B cell (primary cell): Measurements from ENCODE around the gene ACOT9. TPM values are rescaled to one million over a fixed set of nuclear protein-coding genes. Genes with fewer than 3 reads are reported as not detected.

Experiments
- ATAC-seq: fragments of 200-7000 bp; cut with Tn5 transposase; one replicate; pipeline ENCODE4 v1.10.0; 2021; ENCODE audit warnings: low read depth, mild to moderate bottlenecking, moderate number of reproducible peaks, moderate library complexity
- CTCF ChIA-PET: fragments of 350-600 bp; sonication (Branson Sonifier 250); formaldehyde crosslinking; loops from one replicate; lab custom pipeline; 2021; ENCODE audit warnings: antibody characterized with exemption, inconsistent platforms; lab: Charles Lee
- POLR2A ChIA-PET: fragments of 350-600 bp; sonication (Branson Sonifier 250); formaldehyde crosslinking; loops from one replicate; lab custom pipeline; 2021; ENCODE audit warnings: antibody characterized with exemption; lab: Charles Lee
- DNase-seq: peaks from one replicate; pipeline ENCODE4 v3.0.0; 2013
- H2AFZ ChIP-seq: 2 replicates; pipeline ENCODE4 v1.6.1; 2012; ENCODE audit warnings: mild to moderate bottlenecking, low read depth, low read length; ENCODE audit not compliant: insufficient read depth, poor library complexity, severe bottlenecking
- H3K27ac ChIP-seq, 2 donors: 1 replicate in 1 of 2; 2 replicates in 1 of 2; pipeline ENCODE4 v1.5.1; 2012 to 2013; ENCODE audit warnings: low read length in 2 of 2, mild to moderate bottlenecking in 2 of 2, moderate library complexity in 1 of 2
- H3K27me3 ChIP-seq, 4 experiments: fragments of 200-600 bp in 1 of 4; sonication (generic) in 1 of 4; replicated peaks in 1 of 4; 1 replicate in 2 of 4; 2 replicates in 2 of 4; pipeline versions ENCODE4 v1.6.1 to v1.7.0; 2013 to 2016; ENCODE audit warnings: low read length in 3 of 4, mild to moderate bottlenecking in 2 of 4, mixed read lengths in 1 of 4, moderate library complexity in 1 of 4; ENCODE audit not compliant: insufficient read depth in 4 of 4, control insufficient read depth in 3 of 4; ENCODE audit errors: control extremely low read depth in 1 of 4
- H3K36me3 ChIP-seq, 2 experiments: replicated peaks in 1 of 2; 1 replicate in 1 of 2; 2 replicates in 1 of 2; pipeline versions ENCODE4 v1.6.1 to v1.7.1; 2013; ENCODE audit warnings: low read length in 1 of 2; ENCODE audit not compliant: insufficient read depth in 2 of 2, control insufficient read depth in 1 of 2; ENCODE audit errors: control extremely low read depth in 1 of 2, extremely low read depth in 1 of 2
- H3K4me1 ChIP-seq, 2 donors: fragments of 200-600 bp in 1 of 2; sonication (generic) in 1 of 2; 1 replicate in 1 of 2; 2 replicates in 1 of 2; pipeline versions ENCODE4 v1.5.1 to v1.6.1; 2013 to 2017; ENCODE audit warnings: low read length in 2 of 2; ENCODE audit not compliant: control insufficient read depth in 2 of 2, insufficient read depth in 2 of 2
- H3K4me2 ChIP-seq: replicated peaks from 2 replicates; pipeline ENCODE3; 2012; ENCODE audit warnings: mild to moderate bottlenecking, low read depth, low read length; ENCODE audit not compliant: poor library complexity, severe bottlenecking
- H3K4me3 ChIP-seq, 5 experiments: fragments of 200-600 bp in 1 of 5; sonication (generic) in 1 of 5; 1 replicate in 3 of 5; 2 replicates in 2 of 5; pipeline versions ENCODE4 v1.5.1 to v1.7.0; 2011 to 2016; ENCODE audit warnings: low read length in 4 of 5, mild to moderate bottlenecking in 4 of 5, low read depth in 2 of 5, control low read depth in 1 of 5, moderate library complexity in 1 of 5; ENCODE audit not compliant: insufficient read depth in 1 of 5; ENCODE audit errors: control extremely low read depth in 1 of 5, extremely low read depth in 1 of 5
- H3K79me2 ChIP-seq: fragments of 200-600 bp; sonication (generic); one replicate; pipeline ENCODE4 v1.6.0; 2016; ENCODE audit warnings: low read length; ENCODE audit not compliant: control insufficient read depth, insufficient read depth
- H3K9ac ChIP-seq: fragments of 200-600 bp; sonication (generic); 2 replicates; pipeline ENCODE4 v1.6.1; 2017; ENCODE audit warnings: mild to moderate bottlenecking, low read length, moderate library complexity
- H3K9me3 ChIP-seq, 3 donors: one replicate each; pipeline versions ENCODE4 v1.6.1 to v1.7.1; 2013; ENCODE audit warnings: low read length in 2 of 3; ENCODE audit not compliant: control insufficient read depth in 2 of 3, insufficient read depth in 1 of 3; ENCODE audit errors: control extremely low read depth in 1 of 3
- H4K20me1 ChIP-seq: 2 replicates; pipeline ENCODE4 v1.6.0; 2012; ENCODE audit warnings: mild to moderate bottlenecking, low read length; ENCODE audit not compliant: insufficient read depth, control insufficient read depth, poor library complexity, severe bottlenecking
- H3K27ac Mint-ChIP-seq: one replicate; pipeline ENCODE4 v1.8.0; 2021; ENCODE audit warnings: mixed read lengths
- H3K27me3 Mint-ChIP-seq: one replicate; pipeline ENCODE4 v1.8.0; 2021; ENCODE audit warnings: mixed read lengths
- H3K4me1 Mint-ChIP-seq: one replicate; pipeline ENCODE4 v1.8.0; 2021; ENCODE audit warnings: mixed read lengths
- H3K4me3 Mint-ChIP-seq: one replicate; pipeline ENCODE4 v1.8.0; 2021; ENCODE audit warnings: mixed read lengths
- H3K9me3 Mint-ChIP-seq: one replicate; pipeline ENCODE4 v1.8.0; 2022; ENCODE audit warnings: mixed read lengths; ENCODE audit not compliant: insufficient read depth
- CTCF ChIP-seq: fragments of 200-600 bp; IDR thresholded peaks from one replicate; pipeline ENCODE4 v1.8.0; 2022; ENCODE audit warnings: antibody characterized with exemption, mild to moderate bottlenecking
- EZH2 ChIP-seq: IDR thresholded peaks from 2 replicates; pipeline ENCODE4 v1.6.1; 2012; ENCODE audit warnings: borderline replicate concordance, low read depth, mild to moderate bottlenecking, moderate library complexity, low read length; ENCODE audit not compliant: insufficient read depth, poor library complexity, severe bottlenecking
- WGBS: methylation state at CpG from one replicate; pipeline ENCODE4 v1.1.5; 2013; ENCODE audit warnings: missing lambda C conversion rate; ENCODE audit not compliant: insufficient coverage; 5-methylcytosine and 5-hydroxymethylcytosine counted together
- intact Hi-C: fragments of 100-400 bp; cut with micrococcal nuclease; formaldehyde crosslinking; loops from one replicate; pipeline ENCODE4 v1.10.0; 2022
- polyA plus RNA-seq: library from polyadenylated mRNA; depleted of rRNA; stranded (reverse); fragments of >200 nt; gene quantifications from 2 replicates; pipeline ENCODE4 v1.2.3, GENCODE V29; 2012
- small RNA-seq: library from RNA; depleted of rRNA; stranded (forward); fragments of <200 nt; gene quantifications from one replicate; pipeline ENCODE3, GENCODE V24; 2012; ENCODE audit warnings: low replicate concordance, low read depth; ENCODE audit not compliant: insufficient read length
- total RNA-seq, 2 donors: library from RNA; stranded (reverse); fragments of 120-200 nt in 1 of 2; gene quantifications; 1 replicate in 1 of 2; 2 replicates in 1 of 2; pipeline versions ENCODE4 v1.2.3 to v1.2.4, GENCODE V29; 2013 to 2022

Gene ACOT9
- total and polyA plus RNA-seq, 2 donors (not counting 1 experiment from before 2014, with no cell fraction given), result 23.9 to 31.3 TPM

DNA sequence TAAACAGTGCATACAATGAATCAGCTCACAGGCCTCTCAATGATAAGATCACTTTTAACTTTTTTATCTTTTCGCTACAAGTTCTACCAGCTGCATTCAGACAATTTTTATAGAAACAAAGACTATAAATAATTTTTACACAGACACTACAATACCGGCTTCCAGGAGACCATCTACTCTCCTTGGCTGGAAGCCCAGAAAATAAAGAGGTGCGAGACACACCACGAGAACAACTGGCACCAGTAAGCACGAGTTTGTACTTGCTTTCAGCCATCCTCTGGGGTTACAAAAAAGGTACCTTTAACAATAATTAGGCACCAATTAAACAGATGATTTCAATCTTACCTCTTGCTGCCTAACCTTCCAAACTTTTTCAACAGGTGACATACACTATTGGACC is 87.0 kb downstream of the ACOT9 start:
- H3K4me2 ChIP-seq, result no peak overlapping the region
- H3K9me3 ChIP-seq, result no peaks in the 10 kb centered on the region
- H3K27me3 ChIP-seq, result peaks cover 0 to 4% (median 0%) of the 10 kb centered on the region in 4 experiments
- no peaks in the 10 kb centered on the region for H4K20me1 ChIP-seq
- DNase-seq, result no peak
- no peak for ATAC-seq
- WGBS, result 0% methylated on average over 2 of the region's 5 CpGs
- Mint-ChIP-seq H3K27ac (no peak overlapping the region), H3K9me3 (no peaks in the 10 kb centered on the region), H3K4me3 (no peak overlapping the region), H3K4me1 (peaks cover 11% of the 10 kb centered on the region), H3K27me3 (no peaks in the 10 kb centered on the region)
- ChIA-PET POLR2A (no interaction called here), CTCF (no interaction called here)
- H3K4me3 ChIP-seq, result no peak overlapping the region
- TF ChIP-seq EZH2, result no peak
- TF ChIP-seq CTCF, result no peak
- intact Hi-C loops, result no loop called here
- no peaks in the 10 kb centered on the region for H3K36me3 ChIP-seq
- H3K27ac ChIP-seq, result no peak overlapping the region
- H3K9ac ChIP-seq, result no peak overlapping the region
- no peaks in the 10 kb centered on the region for H3K79me2 ChIP-seq
- H2AFZ ChIP-seq, result no peak overlapping the region
- no peaks in the 10 kb centered on the region for H3K4me1 ChIP-seq

Small RNAs within 50 kb of the gene (small RNA-seq; reads per million reads assigned to genes)
- gene RF00019, result not detected

Other genes with a start within 250 kb of the ACOT9 start
- 10.6 and 12.8 TPM in 2 replicates for gene PRDX4, start 75.8 kb downstream of the ACOT9 start, total RNA-seq
- 10.3 and 13.1 TPM in 2 replicates for gene PRDX4, start 75.8 kb downstream of the ACOT9 start, polyA plus RNA-seq
- gene SAT1, start 39.9 kb upstream of the ACOT9 start, total RNA-seq, result 162 and 172 TPM in 2 replicates
- 479 and 961 TPM in 2 replicates for gene SAT1, start 39.9 kb upstream of the ACOT9 start, polyA plus RNA-seq
- gene APOO, start 164.7 kb upstream of the ACOT9 start, total RNA-seq, result 7.2 and 11.7 TPM in 2 replicates
- gene APOO, start 164.7 kb upstream of the ACOT9 start, polyA plus RNA-seq, result 3.5 and 4.7 TPM in 2 replicates
- not detected in 2 replicates for gene CXorf58, start 164.7 kb upstream of the ACOT9 start, total RNA-seq
- gene CXorf58, start 164.7 kb upstream of the ACOT9 start, polyA plus RNA-seq, result 0.07 and 0.09 TPM in 2 replicates